H9 (cell line): ENCODE results near the gene MICB. TPM values are rescaled to one million over a fixed set of nuclear protein-coding genes. Genes with fewer than 3 reads are reported as not detected.
A peak's percentile ranks its signal among the peaks of the same experiment; 100 is the strongest.
"Not testable (repeated sequence)": the region's sequence is repeated elsewhere in the genome, so short reads cannot be mapped to it uniquely, and the experiment has no call there.

Experiments
- DNase-seq: peaks from one replicate; pipeline ENCODE4 v3.0.0-alpha.2; 2017
- H2AFZ ChIP-seq: one replicate; pipeline ENCODE4 v1.6.1; 2013; ENCODE audit warnings: mild to moderate bottlenecking, low read length, control low read depth, moderate library complexity
- H2AK5ac ChIP-seq: 2 replicates; pipeline ENCODE4 v1.6.1; 2013; ENCODE audit warnings: low read length, control low read depth, mixed read lengths; ENCODE audit not compliant: insufficient read length
- H2BK120ac ChIP-seq: one replicate; pipeline ENCODE4 v1.6.1; 2013; ENCODE audit warnings: low read depth, mild to moderate bottlenecking, low read length, control low read depth, inconsistent platforms; ENCODE audit not compliant: poor library complexity, severe bottlenecking
- H2BK12ac ChIP-seq: 2 replicates; pipeline ENCODE4 v1.6.1; 2013; ENCODE audit warnings: low read length, control low read depth, mixed read lengths, low read depth; ENCODE audit not compliant: insufficient read length
- H2BK15ac ChIP-seq: 2 replicates; pipeline ENCODE4 v1.6.1; 2013; ENCODE audit warnings: low read depth, low read length, control low read depth
- H2BK20ac ChIP-seq: one replicate; pipeline ENCODE4 v1.6.1; 2013; ENCODE audit warnings: low read depth, mild to moderate bottlenecking, low read length, control low read depth, inconsistent platforms; ENCODE audit not compliant: poor library complexity, severe bottlenecking
- H2BK5ac ChIP-seq: 2 replicates; pipeline ENCODE4 v1.6.1; 2013; ENCODE audit warnings: low read length, control low read depth, mixed read lengths; ENCODE audit not compliant: insufficient read length
- H3K14ac ChIP-seq: 2 replicates; pipeline ENCODE4 v1.6.1; 2013; ENCODE audit warnings: low read length, control low read depth; ENCODE audit not compliant: insufficient read depth
- H3K18ac ChIP-seq: 2 replicates; pipeline ENCODE4 v1.6.1; 2013; ENCODE audit warnings: low read depth, mild to moderate bottlenecking, mixed read lengths, low read length, control low read depth; ENCODE audit not compliant: insufficient read length
- H3K23ac ChIP-seq: 2 replicates; pipeline ENCODE4 v1.6.1; 2013; ENCODE audit warnings: low read length, control low read depth, mixed read lengths, low read depth; ENCODE audit not compliant: insufficient read length
- H3K23me2 ChIP-seq: 2 replicates; pipeline ENCODE4 v1.6.1; 2013; ENCODE audit warnings: low read depth, mild to moderate bottlenecking, mixed read lengths, low read length, control low read depth; ENCODE audit not compliant: insufficient read length, poor library complexity, severe bottlenecking
- H3K27ac ChIP-seq: 2 replicates; pipeline ENCODE4 v1.5.1; 2013; ENCODE audit warnings: low read length, control low read depth, mixed read lengths, low read depth; ENCODE audit not compliant: insufficient read length
- H3K27me3 ChIP-seq: 2 replicates; pipeline ENCODE4 v1.6.1; 2013; ENCODE audit warnings: low read length, control low read depth, inconsistent platforms; ENCODE audit not compliant: insufficient read depth
- H3K4ac ChIP-seq: 2 replicates; pipeline ENCODE4 v1.6.1; 2013; ENCODE audit warnings: low read depth, mild to moderate bottlenecking, control low read depth, inconsistent platforms, low read length, moderate library complexity
- H3K4me1 ChIP-seq: 2 replicates; pipeline ENCODE4 v1.6.1; 2013; ENCODE audit warnings: low read length, control low read depth, inconsistent platforms; ENCODE audit not compliant: insufficient read depth
- H3K4me2 ChIP-seq: 2 replicates; pipeline ENCODE4 v1.6.1; 2013; ENCODE audit warnings: low read length, control low read depth, mixed read lengths; ENCODE audit not compliant: insufficient read length, insufficient read depth
- H3K56ac ChIP-seq: 2 replicates; pipeline ENCODE4 v1.6.1; 2013; ENCODE audit warnings: low read depth, mild to moderate bottlenecking, mixed read lengths, low read length, control low read depth; ENCODE audit not compliant: insufficient read length
- H3K79me1 ChIP-seq: 2 replicates; pipeline ENCODE4 v1.6.1; 2013; ENCODE audit warnings: low read depth, mild to moderate bottlenecking, moderate library complexity, low read length, control low read depth, inconsistent platforms; ENCODE audit not compliant: insufficient read depth, poor library complexity, severe bottlenecking
- H3K79me2 ChIP-seq: 2 replicates; pipeline ENCODE4 v1.6.1; 2013; ENCODE audit warnings: low read length, control low read depth, inconsistent platforms; ENCODE audit not compliant: insufficient read depth
- H3K9ac ChIP-seq: 2 replicates; pipeline ENCODE4 v1.6.1; 2013; ENCODE audit warnings: low read length, control low read depth, mixed read lengths; ENCODE audit not compliant: insufficient read length; ENCODE audit errors: extremely low read depth
- H3K9me3 ChIP-seq: one replicate; pipeline ENCODE4 v1.6.1; 2013; ENCODE audit warnings: low read depth, low read length, inconsistent platforms; ENCODE audit not compliant: control insufficient read depth
- H3T11ph ChIP-seq: one replicate; pipeline ENCODE4 v1.6.1; 2013; ENCODE audit warnings: mild to moderate bottlenecking, low read length, control low read depth, inconsistent platforms
- H4K20me1 ChIP-seq: one replicate; pipeline ENCODE4 v1.6.1; 2013; ENCODE audit not compliant: control insufficient read depth, insufficient read length, insufficient read depth
- H4K5ac ChIP-seq: 2 replicates; pipeline ENCODE4 v1.6.1; 2013; ENCODE audit warnings: low read depth, mild to moderate bottlenecking, mixed read lengths, low read length, control low read depth; ENCODE audit not compliant: insufficient read length
- H4K8ac ChIP-seq: replicated peaks from 2 replicates; pipeline ENCODE4 v1.6.1; 2013; ENCODE audit warnings: low read length, control low read depth, mixed read lengths, low read depth; ENCODE audit not compliant: insufficient read length
- H4K91ac ChIP-seq: 2 replicates; pipeline ENCODE4 v1.6.1; 2013; ENCODE audit warnings: low read depth, mild to moderate bottlenecking, moderate library complexity, mixed read lengths, low read length, control low read depth; ENCODE audit not compliant: insufficient read length
- H3K27ac Mint-ChIP-seq, 3 experiments: 2 replicates in 2 of 3; 3 replicates in 1 of 3; pipeline ENCODE4 v1.8.0; 2020 to 2021; ENCODE audit warnings: mixed read lengths in 3 of 3, mild to moderate bottlenecking in 1 of 3, moderate library complexity in 1 of 3
- H3K27me3 Mint-ChIP-seq: 2 replicates; pipeline ENCODE4 v1.8.0; 2021; ENCODE audit warnings: low read depth, mild to moderate bottlenecking, moderate library complexity, mixed read lengths
- H3K36me3 Mint-ChIP-seq, 3 experiments: 2 replicates in 2 of 3; 3 replicates in 1 of 3; pipeline ENCODE4 v1.8.0; 2020 to 2021; ENCODE audit warnings: low read depth in 3 of 3, mixed read lengths in 3 of 3; ENCODE audit not compliant: insufficient read depth in 1 of 3
- H3K4me1 Mint-ChIP-seq, 2 experiments: 2 replicates each; pipeline ENCODE4 v1.8.0; 2020; ENCODE audit warnings: mixed read lengths in 2 of 2
- H3K4me3 Mint-ChIP-seq, 2 experiments: 2 replicates in 1 of 2; 3 replicates in 1 of 2; pipeline ENCODE4 v1.8.0; 2020 to 2021; ENCODE audit warnings: mild to moderate bottlenecking in 2 of 2, mixed read lengths in 2 of 2, moderate library complexity in 1 of 2
- H3K9me3 Mint-ChIP-seq, 2 experiments: 2 replicates in 1 of 2; 3 replicates in 1 of 2; pipeline ENCODE4 v1.8.0; 2020; ENCODE audit warnings: mild to moderate bottlenecking in 2 of 2, mixed read lengths in 2 of 2, moderate library complexity in 1 of 2
- WGBS: extraction: QIAGEN DNeasy Blood & Tissue Kit; methylation state at CpG from one replicate; pipeline ENCODE4 v1.1.7; 2013; ENCODE audit warnings: missing lambda C conversion rate, low lambda C conversion rate, mixed read lengths; ENCODE audit not compliant: insufficient read length; ENCODE audit errors: extremely low coverage; 5-methylcytosine and 5-hydroxymethylcytosine counted together
- total RNA-seq: library from RNA; stranded (reverse); gene quantifications from 2 replicates; pipeline ENCODE4 v1.2.1, GENCODE V29; 2021
- TF ChIP-seq, protein P1 (sequence below): fragments of 200-600 bp; sonication (generic); conservative IDR thresholded peaks from 3 replicates; pipeline ENCODE4 v1.8.0; 2021; ENCODE audit warnings: antibody characterized with exemption, mild to moderate bottlenecking

MICB gene
- total RNA-seq, 1 experiment from 2014 or later = 6.2 TPM

DNA sequence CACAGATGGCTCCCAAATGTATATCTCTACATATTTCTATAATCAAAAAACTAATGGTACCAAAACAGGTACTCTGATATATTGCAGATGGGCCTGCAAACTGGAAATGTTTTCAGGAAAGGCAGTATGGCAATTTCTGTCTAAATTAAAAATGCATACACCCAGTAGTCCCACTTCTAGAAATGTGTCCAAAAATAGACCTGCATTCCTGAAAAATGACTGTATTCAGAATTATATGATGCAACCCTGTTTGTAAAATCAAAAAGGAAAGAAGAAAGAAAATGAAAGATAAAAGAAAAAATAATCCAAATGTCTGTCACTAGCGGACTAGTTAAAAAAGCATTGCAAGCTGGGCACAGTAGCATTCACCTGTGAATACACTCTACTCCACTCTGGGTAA lies 12.9 kb upstream of the MICB start:
- Histone ChIP-seq H2AFZ (no peak overlapping the region), H3K4me1 (no peaks in the 10 kb centered on the region; the same call in 1 of the 2 replicates), H2BK15ac (no peak overlapping the region), H2BK12ac (no peak overlapping the region), H2BK5ac (no peak overlapping the region), H3K9ac (no peak overlapping the region), H3K27ac (no peak overlapping the region), H3K4me2 (no peak overlapping the region), H3K14ac (no peak overlapping the region), H3K23ac (no peak overlapping the region), H3K9me3 (no peaks in the 10 kb centered on the region), H3K4ac (no peak overlapping the region), H4K20me1 (no peaks in the 10 kb centered on the region), H3K23me2 (no peaks in the 10 kb centered on the region), H3K27me3 (no peaks in the 10 kb centered on the region), H2AK5ac (no peak overlapping the region), H3K18ac (no peak overlapping the region), H4K8ac (no peak overlapping the region), H3K56ac (no peak overlapping the region), H2BK20ac (no peak overlapping the region), H3K79me1 (no peaks in the 10 kb centered on the region), H3K79me2 (no peaks in the 10 kb centered on the region), H4K91ac (no peak overlapping the region), H3T11ph (no peak overlapping the region), H4K5ac (no peak overlapping the region), H2BK120ac (no peak overlapping the region)
- TF ChIP-seq, protein P1, sequence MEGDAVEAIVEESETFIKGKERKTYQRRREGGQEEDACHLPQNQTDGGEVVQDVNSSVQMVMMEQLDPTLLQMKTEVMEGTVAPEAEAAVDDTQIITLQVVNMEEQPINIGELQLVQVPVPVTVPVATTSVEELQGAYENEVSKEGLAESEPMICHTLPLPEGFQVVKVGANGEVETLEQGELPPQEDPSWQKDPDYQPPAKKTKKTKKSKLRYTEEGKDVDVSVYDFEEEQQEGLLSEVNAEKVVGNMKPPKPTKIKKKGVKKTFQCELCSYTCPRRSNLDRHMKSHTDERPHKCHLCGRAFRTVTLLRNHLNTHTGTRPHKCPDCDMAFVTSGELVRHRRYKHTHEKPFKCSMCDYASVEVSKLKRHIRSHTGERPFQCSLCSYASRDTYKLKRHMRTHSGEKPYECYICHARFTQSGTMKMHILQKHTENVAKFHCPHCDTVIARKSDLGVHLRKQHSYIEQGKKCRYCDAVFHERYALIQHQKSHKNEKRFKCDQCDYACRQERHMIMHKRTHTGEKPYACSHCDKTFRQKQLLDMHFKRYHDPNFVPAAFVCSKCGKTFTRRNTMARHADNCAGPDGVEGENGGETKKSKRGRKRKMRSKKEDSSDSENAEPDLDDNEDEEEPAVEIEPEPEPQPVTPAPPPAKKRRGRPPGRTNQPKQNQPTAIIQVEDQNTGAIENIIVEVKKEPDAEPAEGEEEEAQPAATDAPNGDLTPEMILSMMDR = no peak
- H3K9me3 Mint-ChIP-seq = peaks cover 0 to 3% of the 10 kb centered on the region in 2 experiments; a peak in 1 of 5 replicates
- no CpG with 5 or more reads among the region's 1 CpG for WGBS
- no peak overlapping the region for H3K27ac Mint-ChIP-seq
- peaks cover 4% of the 10 kb centered on the region for H3K27me3 Mint-ChIP-seq
- no peaks in the 10 kb centered on the region for H3K36me3 Mint-ChIP-seq
- DNase-seq = no peak
- peaks cover 10% of the 10 kb centered on the region in 2 experiments for H3K4me1 Mint-ChIP-seq
- H3K4me3 Mint-ChIP-seq = no peak overlapping the region

DNA sequence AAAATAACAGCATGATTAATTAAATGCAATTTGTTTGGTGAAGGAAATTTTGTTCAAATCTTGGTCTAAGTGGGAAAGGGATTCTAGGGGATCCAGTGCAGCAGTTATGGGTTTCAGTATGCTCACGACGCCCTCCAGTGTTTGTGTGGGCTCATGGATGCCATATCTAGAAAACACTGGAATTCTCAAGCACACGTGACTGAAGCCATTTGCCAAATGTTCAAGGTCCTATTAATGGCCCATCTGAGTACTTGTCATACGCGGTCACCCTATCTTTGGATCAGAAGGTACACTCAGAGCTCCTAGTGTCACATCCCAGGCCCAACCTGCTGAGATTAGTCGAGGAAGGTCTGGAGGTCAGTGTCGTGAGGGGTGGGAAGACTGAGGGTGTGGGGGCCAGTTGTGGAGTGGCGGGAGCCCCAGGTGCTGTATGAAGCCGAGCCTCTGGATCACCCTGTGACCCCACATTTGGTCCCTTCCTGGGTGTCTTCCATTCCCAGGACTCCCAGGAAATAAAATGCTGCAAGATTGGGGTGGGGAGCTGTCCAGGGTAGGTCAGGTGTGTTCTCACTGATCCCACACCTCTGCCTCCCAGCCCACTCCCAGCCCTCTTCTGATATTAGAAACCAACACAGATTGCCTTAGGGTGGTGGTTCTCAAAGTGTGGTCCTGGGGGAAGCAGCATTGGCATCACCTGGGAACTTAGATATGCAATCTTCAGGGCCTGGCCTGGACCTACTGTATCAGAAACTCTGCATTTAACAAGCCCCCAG lies 11.7 kb upstream of the MICB start:
- H3K79me1 ChIP-seq, H3K27ac Mint-ChIP-seq, H2AFZ ChIP-seq, H3K79me2 ChIP-seq, H2BK120ac ChIP-seq, H3K9me3 ChIP-seq, H4K5ac ChIP-seq, H3K27me3 Mint-ChIP-seq, H3K4me3 Mint-ChIP-seq, H2BK12ac ChIP-seq, H3K27ac ChIP-seq, H3K4ac ChIP-seq, H4K20me1 ChIP-seq, H3K27me3 ChIP-seq, H2BK15ac ChIP-seq, H2AK5ac ChIP-seq, H3T11ph ChIP-seq, H4K8ac ChIP-seq, H3K14ac ChIP-seq, H3K4me1 ChIP-seq, H3K9me3 Mint-ChIP-seq, H3K4me2 ChIP-seq, H4K91ac ChIP-seq, H2BK20ac ChIP-seq, H3K36me3 Mint-ChIP-seq, H3K23ac ChIP-seq, H3K9ac ChIP-seq, H3K56ac ChIP-seq, H3K18ac ChIP-seq, H2BK5ac ChIP-seq, H3K23me2 ChIP-seq: not testable (repeated sequence)
- peaks cover 18 to 20% of the 10 kb centered on the region in 2 experiments for H3K4me1 Mint-ChIP-seq
- DNase-seq = peak; percentile 20
- no CpG with 5 or more reads among the region's 9 CpGs for WGBS
